HG02981 (cell line): Measurements from ENCODE around the gene LAMC1.

ENCODE experiments used
- ATAC-seq: cut with Tn5 transposase; IDR thresholded peaks from one replicate; pipeline ENCODE4 v1.9.1; 2021; ENCODE audit warnings: mild to moderate bottlenecking, moderate library complexity; ENCODE audit not compliant: unreplicated experiment

The LAMC1 gene

GRCh38 chr1:183075861-183076260, 52.6 kb downstream of the LAMC1 start:
- ATAC-seq, result no peak

- no peak for ATAC-seq
These were observed 53.9 kb downstream of the LAMC1 start for GRCh38 chr1:183077097-183077496.

GRCh38 chr1:183079712-183080388, 56.6 kb downstream of the LAMC1 start:
- ATAC-seq, result no peak

GRCh38 chr1:183080406-183080805, 57.2 kb downstream of the LAMC1 start:
- ATAC-seq, result no peak

GRCh38 chr1:183081402-183082120, 58.3 kb downstream of the LAMC1 start:
- ATAC-seq, result no peak

GRCh38 chr1:183082650-183083049, 59.4 kb downstream of the LAMC1 start:
- no peak for ATAC-seq

- ATAC-seq, result no peak
These were observed 63.8 kb downstream of the LAMC1 start for GRCh38 chr1:183087001-183087400.

GRCh38 chr1:183089025-183089639, 65.9 kb downstream of the LAMC1 start:
- ATAC-seq, result no peak

- no peak for ATAC-seq
These were observed 67.3 kb downstream of the LAMC1 start for GRCh38 chr1:183090391-183091006.

- no peak for ATAC-seq
These were observed 68.0 kb downstream of the LAMC1 start for GRCh38 chr1:183091181-183091580.

GRCh38 chr1:183092350-183092749, 69.1 kb downstream of the LAMC1 start:
- ATAC-seq, result no peak

- ATAC-seq, result no peak
These were observed 69.9 kb downstream of the LAMC1 start for GRCh38 chr1:183093066-183093668.

GRCh38 chr1:183093786-183094298, 70.6 kb downstream of the LAMC1 start:
- ATAC-seq, result no peak

GRCh38 chr1:183094351-183094750, 71.1 kb downstream of the LAMC1 start:
- no peak for ATAC-seq

GRCh38 chr1:183096351-183096750, 73.1 kb downstream of the LAMC1 start:
- no peak for ATAC-seq

- ATAC-seq, result no peak
These were observed 73.7 kb downstream of the LAMC1 start for GRCh38 chr1:183096894-183097293.

- no peak for ATAC-seq
These were observed 74.3 kb downstream of the LAMC1 start for GRCh38 chr1:183097438-183098051.

- ATAC-seq, result no peak
These were observed 75.1 kb downstream of the LAMC1 start for GRCh38 chr1:183098317-183098716.

GRCh38 chr1:183100361-183100974, 77.2 kb downstream of the LAMC1 start:
- no peak for ATAC-seq

GRCh38 chr1:183101081-183101480, 77.9 kb downstream of the LAMC1 start:
- no peak for ATAC-seq
